Measurements from ENCODE around the gene SGPP2. TPM values are rescaled to one million over a fixed set of nuclear protein-coding genes. Genes with fewer than 3 reads are reported as not detected.

Gene SGPP2
- total and polyA plus RNA-seq, 2 donors (not counting 3 experiments of a cell fraction or from before 2014, with no cell fraction given): not detected

DNA sequence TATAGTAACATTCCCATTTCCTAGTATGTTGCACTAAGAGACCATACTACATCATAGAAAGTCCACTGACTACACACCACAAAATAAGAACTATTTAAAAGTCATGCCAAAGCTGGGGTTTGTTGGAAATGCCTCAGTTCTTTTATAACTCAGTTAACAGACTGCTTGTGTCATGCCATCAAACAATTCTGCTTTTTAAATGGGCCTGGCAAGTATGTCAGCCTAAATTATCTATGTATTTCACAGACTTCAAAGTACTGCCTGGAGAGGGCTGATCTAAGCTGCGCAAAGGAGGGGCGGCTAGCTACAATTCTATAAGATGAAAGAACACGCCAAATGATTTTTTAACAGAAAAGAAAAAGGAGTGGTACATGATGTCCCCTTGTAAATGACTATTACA is 182.0 kb downstream of the SGPP2 start:
- CTCF ChIA-PET: interaction anchor here (1.1 kb wide), 1 partner anchor 288 kb away, joined by 7 read pairs; no protein-coding TSS in a partner anchor
- H3K9me3 ChIP-seq (replicated peaks; ENCODE audit: control insufficient read depth, insufficient read depth, low read length): no peaks in the 10 kb centered on the region
- no peak for DNase-seq (ENCODE audit: low read depth, low spot score)
- peaks cover 0 to 6% of the 10 kb centered on the region in 2 experiments for H3K36me3 ChIP-seq (ENCODE audit: control insufficient read depth in 2 of 2, extremely low read depth in 1 of 2, insufficient read depth in 2 of 2, low read length in 2 of 2)
- no TSS peak for BruUV-seq (replicated peaks)
- no peaks in the 10 kb centered on the region for H3K27me3 ChIP-seq (ENCODE audit: control insufficient read depth in 2 of 2, insufficient read depth in 2 of 2, low read length in 2 of 2)
- no peaks in the 10 kb centered on the region for H3K9me1 ChIP-seq (replicated peaks; ENCODE audit: control insufficient read depth, extremely low read depth, insufficient read depth, low read length)
- no peak for TF ChIP-seq POLR2AphosphoS5 (IDR thresholded peaks at IDR 0.05; ENCODE audit: insufficient read depth, low read depth, low read length)
- no peak for TF ChIP-seq POLR2A (IDR thresholded peaks at IDR 0.05; ENCODE audit: low read depth, low read length)
- TF ChIP-seq GATA2 (IDR thresholded peaks at IDR 0.05; ENCODE audit: insufficient read depth, insufficient read length, low read depth, low read length): no peak
- no peak for TF ChIP-seq MYC (IDR thresholded peaks at IDR 0.05; ENCODE audit: low read depth, low read length)
- TF ChIP-seq, protein P1, sequence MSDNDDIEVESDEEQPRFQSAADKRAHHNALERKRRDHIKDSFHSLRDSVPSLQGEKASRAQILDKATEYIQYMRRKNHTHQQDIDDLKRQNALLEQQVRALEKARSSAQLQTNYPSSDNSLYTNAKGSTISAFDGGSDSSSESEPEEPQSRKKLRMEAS (IDR thresholded peaks at IDR 0.05; ENCODE audit: insufficient read depth, insufficient read length): no peak
- no peak for TF ChIP-seq EZH2 (IDR thresholded peaks at IDR 0.05; ENCODE audit: borderline replicate concordance, low read depth, low read length, severe bottlenecking)
- FAIRE-seq: no peak
- H3K27ac ChIP-seq (ENCODE audit: insufficient read depth, low read depth, low read length): no peak overlapping the region
- dilution Hi-C loops (cut with MboI; ENCODE audit: extremely low pct_ligation_motif_present, low sequenced_read_pairs): no loop called here
- H4K20me1 ChIP-seq (replicated peaks; ENCODE audit: control insufficient read depth, extremely low read depth, insufficient read depth, low read length): no peaks in the 10 kb centered on the region
- intact Hi-C loops (cut with micrococcal nuclease): no loop called here
- no peak overlapping the region for H2AFZ ChIP-seq (ENCODE audit: low read depth, low read length)
- H3K4me2 ChIP-seq (ENCODE audit: insufficient read depth, low read length): no peak overlapping the region
- H3K4me1 ChIP-seq (ENCODE audit: control insufficient read depth, extremely low read depth, insufficient read depth, low read length): no peaks in the 10 kb centered on the region
- H3K79me2 ChIP-seq (ENCODE audit: control insufficient read depth, insufficient read depth, low read length): peaks cover 2% of the 10 kb centered on the region
- POLR2A ChIA-PET: no interaction called here
- no peak overlapping the region for H3K4me3 ChIP-seq (replicated peaks in 1 of 3; ENCODE audit: insufficient read depth in 1 of 3, low read depth in 1 of 3, low read length in 3 of 3)
- no peak overlapping the region for H3K9ac ChIP-seq (replicated peaks; ENCODE audit: extremely low read depth, insufficient read depth, low read length)

DNA sequence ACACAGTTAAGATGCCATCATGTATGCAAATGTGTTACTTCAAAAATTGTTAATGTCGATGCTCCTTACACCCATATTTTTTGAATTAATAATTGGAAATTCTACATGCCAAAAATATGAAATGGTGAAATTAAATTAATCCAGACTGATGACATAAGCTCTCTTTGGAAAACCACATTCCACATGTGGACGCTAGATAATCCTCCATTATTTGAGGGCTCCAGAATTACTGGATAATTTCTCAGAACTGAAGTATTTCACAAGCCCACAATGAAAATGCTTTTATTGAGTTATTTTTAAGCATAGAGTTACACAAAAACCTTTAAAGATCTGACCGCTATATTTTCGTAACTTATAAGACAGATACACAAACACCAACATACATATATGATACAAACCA is 183.7 kb downstream of the SGPP2 start:
- no peak for FAIRE-seq
- intact Hi-C loops (cut with micrococcal nuclease): no loop called here

More for the DNA sequence above, 183.7 kb downstream of the SGPP2 start:
- H3K27me3 ChIP-seq (ENCODE audit: control insufficient read depth in 2 of 2, insufficient read depth in 2 of 2, low read length in 2 of 2): no peaks in the 10 kb centered on the region
- no peak overlapping the region for H3K27ac ChIP-seq (ENCODE audit: insufficient read depth, low read depth, low read length)
- no peaks in the 10 kb centered on the region for H3K4me1 ChIP-seq (ENCODE audit: control insufficient read depth, extremely low read depth, insufficient read depth, low read length)
- no peak overlapping the region for H2AFZ ChIP-seq (ENCODE audit: low read depth, low read length)
- peaks cover 0 to 13% of the 10 kb centered on the region in 2 experiments for H3K36me3 ChIP-seq (ENCODE audit: control insufficient read depth in 2 of 2, extremely low read depth in 1 of 2, insufficient read depth in 2 of 2, low read length in 2 of 2)
- H3K4me2 ChIP-seq (ENCODE audit: insufficient read depth, low read length): no peak overlapping the region
- H4K20me1 ChIP-seq (replicated peaks; ENCODE audit: control insufficient read depth, extremely low read depth, insufficient read depth, low read length): no peaks in the 10 kb centered on the region
- ChIA-PET POLR2A (interaction anchor here (0.7 kb wide), 1 partner anchor 853 kb away, joined by 3 read pairs; no protein-coding TSS in a partner anchor), CTCF (interaction anchor here (1.1 kb wide), 1 partner anchor 290 kb away, joined by 3 read pairs; no protein-coding TSS in a partner anchor)
- no peaks in the 10 kb centered on the region for H3K9me3 ChIP-seq (replicated peaks; ENCODE audit: control insufficient read depth, insufficient read depth, low read length)
- no peak for DNase-seq (ENCODE audit: low read depth, low spot score)
- H3K9ac ChIP-seq (replicated peaks; ENCODE audit: extremely low read depth, insufficient read depth, low read length): no peak overlapping the region
- no peak overlapping the region for H3K4me3 ChIP-seq (replicated peaks in 1 of 3; ENCODE audit: insufficient read depth in 1 of 3, low read depth in 1 of 3, low read length in 3 of 3)
- H3K9me1 ChIP-seq (replicated peaks; ENCODE audit: control insufficient read depth, extremely low read depth, insufficient read depth, low read length): no peaks in the 10 kb centered on the region
- dilution Hi-C loops (cut with MboI; ENCODE audit: extremely low pct_ligation_motif_present, low sequenced_read_pairs): no loop called here
- BruUV-seq (replicated peaks): no TSS peak
- TF ChIP-seq FOS (IDR thresholded peaks at IDR 0.05; ENCODE audit: borderline replicate concordance, insufficient read depth, low read length) (no peak), MYC (IDR thresholded peaks at IDR 0.05; ENCODE audit: low read depth, low read length) (no peak), EZH2 (IDR thresholded peaks at IDR 0.05; ENCODE audit: borderline replicate concordance, low read depth, low read length, severe bottlenecking) (no peak), GATA2 (IDR thresholded peaks at IDR 0.05; ENCODE audit: insufficient read depth, insufficient read length, low read depth, low read length) (no peak), JUN (IDR thresholded peaks at IDR 0.05; ENCODE audit: borderline replicate concordance, insufficient read depth, insufficient read length, low read depth) (no peak), POLR2AphosphoS5 (IDR thresholded peaks at IDR 0.05; ENCODE audit: insufficient read depth, low read depth, low read length) (no peak), POLR2A (IDR thresholded peaks at IDR 0.05; ENCODE audit: low read depth, low read length) (no peak)
- TF ChIP-seq, protein P2, sequence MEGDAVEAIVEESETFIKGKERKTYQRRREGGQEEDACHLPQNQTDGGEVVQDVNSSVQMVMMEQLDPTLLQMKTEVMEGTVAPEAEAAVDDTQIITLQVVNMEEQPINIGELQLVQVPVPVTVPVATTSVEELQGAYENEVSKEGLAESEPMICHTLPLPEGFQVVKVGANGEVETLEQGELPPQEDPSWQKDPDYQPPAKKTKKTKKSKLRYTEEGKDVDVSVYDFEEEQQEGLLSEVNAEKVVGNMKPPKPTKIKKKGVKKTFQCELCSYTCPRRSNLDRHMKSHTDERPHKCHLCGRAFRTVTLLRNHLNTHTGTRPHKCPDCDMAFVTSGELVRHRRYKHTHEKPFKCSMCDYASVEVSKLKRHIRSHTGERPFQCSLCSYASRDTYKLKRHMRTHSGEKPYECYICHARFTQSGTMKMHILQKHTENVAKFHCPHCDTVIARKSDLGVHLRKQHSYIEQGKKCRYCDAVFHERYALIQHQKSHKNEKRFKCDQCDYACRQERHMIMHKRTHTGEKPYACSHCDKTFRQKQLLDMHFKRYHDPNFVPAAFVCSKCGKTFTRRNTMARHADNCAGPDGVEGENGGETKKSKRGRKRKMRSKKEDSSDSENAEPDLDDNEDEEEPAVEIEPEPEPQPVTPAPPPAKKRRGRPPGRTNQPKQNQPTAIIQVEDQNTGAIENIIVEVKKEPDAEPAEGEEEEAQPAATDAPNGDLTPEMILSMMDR (IDR thresholded peaks at IDR 0.05; ENCODE audit: extremely low read depth in 1 of 2, insufficient read depth in 1 of 2, low read depth in 1 of 2, low read length in 2 of 2): no peak
- TF ChIP-seq, protein P1 (IDR thresholded peaks at IDR 0.05; ENCODE audit: insufficient read depth, insufficient read length): no peak
- H3K79me2 ChIP-seq (ENCODE audit: control insufficient read depth, insufficient read depth, low read length): peaks cover 4% of the 10 kb centered on the region
